Ovary (tissue), 3 donors: Measurements from ENCODE around the gene MYO5B.

Source experiments
- EP300 ChIP-seq: sonication (generic); formaldehyde crosslinking; IDR thresholded peaks from one replicate; pipeline ENCODE4 v1.6.1; 2017; ENCODE audit warnings: antibody characterized with exemption
- POLR2A ChIP-seq: fragments of 450-650 bp; IDR thresholded peaks from one replicate; pipeline ENCODE4 v1.6.1; 2017; ENCODE audit warnings: antibody characterized with exemption, mild to moderate bottlenecking, moderate library complexity
- TF ChIP-seq, protein P1 (sequence below), 3 donors: fragments of 450-650 bp in 2 of 3; fragments of 200-600 bp in 1 of 3; IDR thresholded peaks; one replicate each; pipeline versions ENCODE4 v1.5.1 to v1.8.0; 2016 to 2022; ENCODE audit warnings: antibody characterized with exemption in 3 of 3, mild to moderate bottlenecking in 1 of 3
- donor health status: DM: no; HTN: no; CAD: no.

DNA sequence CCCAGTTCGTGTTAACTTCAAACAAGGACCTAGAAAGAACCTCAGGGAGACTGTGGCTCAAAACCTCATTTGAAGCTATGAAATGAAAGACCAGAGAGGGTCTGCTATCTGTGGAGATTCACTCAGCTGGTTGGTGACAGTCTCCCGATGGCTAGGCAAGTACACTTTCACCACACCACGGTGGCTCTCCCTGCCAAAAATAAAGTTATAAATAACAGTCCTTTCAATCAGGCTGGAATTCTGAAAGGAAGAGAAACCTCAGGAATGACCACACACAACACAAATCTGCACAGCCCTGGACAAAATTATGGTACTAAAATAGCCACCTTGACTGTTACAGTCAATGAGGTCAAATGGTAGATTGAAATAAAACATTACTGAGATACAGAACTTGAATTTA lies 221.4 kb downstream of the MYO5B start:
- TF ChIP-seq, protein P1, sequence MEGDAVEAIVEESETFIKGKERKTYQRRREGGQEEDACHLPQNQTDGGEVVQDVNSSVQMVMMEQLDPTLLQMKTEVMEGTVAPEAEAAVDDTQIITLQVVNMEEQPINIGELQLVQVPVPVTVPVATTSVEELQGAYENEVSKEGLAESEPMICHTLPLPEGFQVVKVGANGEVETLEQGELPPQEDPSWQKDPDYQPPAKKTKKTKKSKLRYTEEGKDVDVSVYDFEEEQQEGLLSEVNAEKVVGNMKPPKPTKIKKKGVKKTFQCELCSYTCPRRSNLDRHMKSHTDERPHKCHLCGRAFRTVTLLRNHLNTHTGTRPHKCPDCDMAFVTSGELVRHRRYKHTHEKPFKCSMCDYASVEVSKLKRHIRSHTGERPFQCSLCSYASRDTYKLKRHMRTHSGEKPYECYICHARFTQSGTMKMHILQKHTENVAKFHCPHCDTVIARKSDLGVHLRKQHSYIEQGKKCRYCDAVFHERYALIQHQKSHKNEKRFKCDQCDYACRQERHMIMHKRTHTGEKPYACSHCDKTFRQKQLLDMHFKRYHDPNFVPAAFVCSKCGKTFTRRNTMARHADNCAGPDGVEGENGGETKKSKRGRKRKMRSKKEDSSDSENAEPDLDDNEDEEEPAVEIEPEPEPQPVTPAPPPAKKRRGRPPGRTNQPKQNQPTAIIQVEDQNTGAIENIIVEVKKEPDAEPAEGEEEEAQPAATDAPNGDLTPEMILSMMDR (IDR thresholded peaks at IDR 0.05), result no peak
- TF ChIP-seq POLR2A, result no peak
- TF ChIP-seq EP300, result no peak
